SK-N-SH (cell line): ENCODE measurements around the gene ABCC3. TPM values are rescaled to one million over a fixed set of nuclear protein-coding genes. Genes with fewer than 3 reads are reported as not detected.

Experiments used
- CTCF ChIA-PET: fragments of 300-600, 350-600 bp; formaldehyde crosslinking; extraction: SDS; loops from one replicate; lab custom pipeline; 2021; lab: Yijun Ruan, JAX
- POLR2A ChIA-PET: fragments of 350-600 bp; sonication (Branson Sonifier 250); formaldehyde crosslinking; extraction: SDS; loops from one replicate; lab custom pipeline; 2020; ENCODE audit warnings: antibody characterized with exemption, inconsistent platforms; lab: Yijun Ruan, JAX
- DNase-seq: peaks from one replicate; pipeline ENCODE4 v3.0.0; 2012
- H2AFZ ChIP-seq: fragments of 200-600 bp; sonication (generic); 2 replicates; pipeline ENCODE4 v1.8.1; 2016; ENCODE audit warnings: antibody characterized with exemption, mild to moderate bottlenecking, low read depth
- H3F3A ChIP-seq: fragments of 200-600 bp; sonication (generic); replicated peaks from 2 replicates; pipeline ENCODE3; 2016; ENCODE audit warnings: antibody characterized with exemption, mild to moderate bottlenecking; ENCODE audit not compliant: insufficient read depth
- H3K27ac ChIP-seq, 2 experiments: fragments of 200-500 bp in 1 of 2; fragments of 200-600 bp in 1 of 2; sonication (Bioruptor generic) in 1 of 2; sonication (generic), shearing (Covaris generic) in 1 of 2; 2 replicates each; pipeline versions ENCODE4 v1.5.1 to v1.6.1; 2014 to 2016; ENCODE audit warnings: low read depth in 2 of 2, inconsistent platforms in 1 of 2, low read length in 1 of 2, mild to moderate bottlenecking in 1 of 2, mixed read lengths in 1 of 2
- H3K27me3 ChIP-seq: fragments of 200-600 bp; sonication (generic), shearing (Covaris generic); 2 replicates; pipeline ENCODE4 v1.6.1; 2016; ENCODE audit warnings: mixed run types; ENCODE audit not compliant: insufficient read depth
- H3K36me3 ChIP-seq, 2 experiments: fragments of 200-500 bp in 1 of 2; fragments of 200-600 bp in 1 of 2; sonication (Bioruptor generic) in 1 of 2; sonication (generic) in 1 of 2; replicated peaks in 1 of 2; 2 replicates each; pipeline versions ENCODE3 to v1.5.1; 2014 to 2016; ENCODE audit warnings: low read length in 1 of 2, mild to moderate bottlenecking in 1 of 2; ENCODE audit not compliant: insufficient read depth in 2 of 2, control insufficient read depth in 1 of 2
- H3K4me1 ChIP-seq, 2 experiments: fragments of 200-500 bp in 1 of 2; fragments of 200-600 bp in 1 of 2; sonication (Bioruptor generic) in 1 of 2; sonication (generic), shearing (Covaris generic) in 1 of 2; 2 replicates each; pipeline versions ENCODE4 v1.5.1 to v1.6.1; 2014 to 2016; ENCODE audit warnings: low read depth in 1 of 2, low read length in 1 of 2, mixed run types in 1 of 2; ENCODE audit not compliant: insufficient read depth in 2 of 2, control insufficient read depth in 1 of 2
- H3K4me2 ChIP-seq: fragments of 200-600 bp; sonication (generic), shearing (Covaris generic); 2 replicates; pipeline ENCODE4 v1.6.1; 2017; ENCODE audit warnings: mixed run types
- H3K4me3 ChIP-seq, 2 experiments: fragments of 200-500 bp in 1 of 2; fragments of 200-600 bp in 1 of 2; sonication (Bioruptor generic) in 1 of 2; sonication (generic), shearing (Covaris generic) in 1 of 2; 2 replicates each; pipeline versions ENCODE4 v1.5.1 to v1.8.1; 2014 to 2016; ENCODE audit warnings: low read depth in 2 of 2, inconsistent platforms in 1 of 2, low read length in 1 of 2, mild to moderate bottlenecking in 1 of 2, mixed read lengths in 1 of 2, moderate library complexity in 1 of 2
- H3K79me2 ChIP-seq: fragments of 200-600 bp; sonication (generic); 2 replicates; pipeline ENCODE4 v1.8.1; 2017; ENCODE audit warnings: mild to moderate bottlenecking; ENCODE audit not compliant: insufficient read depth
- H3K9ac ChIP-seq: fragments of 200-600 bp; sonication (generic); 2 replicates; pipeline ENCODE4 v1.6.1; 2017; ENCODE audit warnings: mixed run types
- H3K9me2 ChIP-seq: fragments of 200-600 bp; sonication (generic); 2 replicates; pipeline ENCODE4 v1.6.1; 2017; ENCODE audit warnings: mixed run types
- H3K9me3 ChIP-seq: fragments of 200-600 bp; sonication (generic); 2 replicates; pipeline ENCODE4 v1.6.1; 2017; ENCODE audit warnings: mixed run types, mild to moderate bottlenecking, moderate library complexity
- H4K20me1 ChIP-seq: fragments of 200-600 bp; sonication (generic); 2 replicates; pipeline ENCODE4 v1.6.1; 2017; ENCODE audit warnings: mild to moderate bottlenecking, mixed run types; ENCODE audit not compliant: insufficient read depth
- CHD2 ChIP-seq: fragments of 150-350 bp; IDR thresholded peaks from 2 replicates; pipeline ENCODE4 v1.6.1; 2018; ENCODE audit warnings: low read length; ENCODE audit not compliant: partially characterized antibody
- CTCF ChIP-seq: fragments of 200-600 bp; sonication (generic); IDR thresholded peaks from 2 replicates; pipeline ENCODE4 v1.6.1; 2017; ENCODE audit warnings: antibody characterized with exemption, mild to moderate bottlenecking, moderate library complexity
- ELF1 ChIP-seq: IDR thresholded peaks from 2 replicates; pipeline ENCODE4 v1.4.0; 2012
- EP300 ChIP-seq, 2 experiments: IDR thresholded peaks; 2 replicates each; pipeline versions ENCODE4 v1.4.0 to v1.6.1; 2012; ENCODE audit warnings: borderline replicate concordance in 1 of 2, low read depth in 1 of 2, low read length in 1 of 2
- FOXJ3 ChIP-seq: sonication (generic); formaldehyde crosslinking; IDR thresholded peaks from 2 replicates; pipeline ENCODE4 v1.5.1; 2020; ENCODE audit warnings: mild to moderate bottlenecking, missing genetic modification reagents
- GABPA ChIP-seq: IDR thresholded peaks from 2 replicates; pipeline ENCODE4 v1.4.0; 2012; ENCODE audit warnings: low read depth, mild to moderate bottlenecking
- GATA2 ChIP-seq: sonication (generic); formaldehyde crosslinking; IDR thresholded peaks from 2 replicates; pipeline ENCODE4 v1.5.0; 2020; ENCODE audit warnings: mild to moderate bottlenecking, missing genetic modification reagents
- IRF3 ChIP-seq: fragments of 150-350 bp; IDR thresholded peaks from 2 replicates; pipeline ENCODE4 v1.6.1; 2016; ENCODE audit warnings: mild to moderate bottlenecking, low read depth, low read length
- JUND ChIP-seq: IDR thresholded peaks from 2 replicates; pipeline ENCODE4 v1.4.0; 2012
- NFIC ChIP-seq: IDR thresholded peaks from 2 replicates; pipeline ENCODE4 v1.4.0; 2012; ENCODE audit warnings: borderline replicate concordance
- NRF1 ChIP-seq: IDR thresholded peaks from 2 replicates; pipeline ENCODE4 v1.6.1; 2012; ENCODE audit warnings: low read depth, mild to moderate bottlenecking, low read length
- PBX3 ChIP-seq: IDR thresholded peaks from 2 replicates; pipeline ENCODE4; 2012
- RAD21 ChIP-seq: IDR thresholded peaks from 2 replicates; pipeline ENCODE4 v1.6.1; 2012; ENCODE audit warnings: mild to moderate bottlenecking, low read length
- RCOR1 ChIP-seq: fragments of 150-350 bp; IDR thresholded peaks from 2 replicates; pipeline ENCODE4 v1.6.1; 2017; ENCODE audit warnings: antibody characterized with exemption, low read length
- SIN3A ChIP-seq: IDR thresholded peaks from 2 replicates; pipeline ENCODE4 v1.6.1; 2012; ENCODE audit warnings: low read depth, mild to moderate bottlenecking, low read length, moderate library complexity, borderline replicate concordance
- SMC3 ChIP-seq: IDR thresholded peaks from 2 replicates; pipeline ENCODE4 v1.6.1; 2012; ENCODE audit warnings: low read depth, low read length, improper control_type of control experiment
- TAF1 ChIP-seq: IDR thresholded peaks from 2 replicates; pipeline ENCODE4 v1.6.1; 2012; ENCODE audit warnings: low read depth, mild to moderate bottlenecking, low read length, moderate library complexity, borderline replicate concordance
- USF2 ChIP-seq: fragments of 150-350 bp; IDR thresholded peaks from 2 replicates; pipeline ENCODE4 v1.6.1; 2017; ENCODE audit warnings: antibody characterized with exemption, low read length, low read depth, borderline replicate concordance
- WGBS: methylation state at CpG from one replicate; pipeline ENCODE4 v1.1.6; 2017; ENCODE audit warnings: low lambda C conversion rate; 5-methylcytosine and 5-hydroxymethylcytosine counted together
- polyA plus RNA-seq, 3 experiments: library from polyadenylated mRNA; depleted of rRNA; stranded (reverse); fragments of >200 nt; gene quantifications; 2 replicates each; pipeline ENCODE4 v1.2.3, GENCODE V29; 2012

Gene ABCC3
- polyA plus RNA-seq, 1 of the 3 experiments (the other 2 are of a cell fraction), result 185 TPM

GRCh38 chr17:50664788-50665458, 30.2 kb downstream of the ABCC3 start (continued):
- no peak for TF ChIP-seq CTCF
- no peak for TF ChIP-seq USF2
- TF ChIP-seq FOXJ3 (CRISPR knock-in tag), result no peak
- TF ChIP-seq IRF3, result no peak
- TF ChIP-seq TAF1, result no peak
- no peak for TF ChIP-seq SIN3A
- no peak for TF ChIP-seq JUND
- no peak for TF ChIP-seq NFIC
- no peak for TF ChIP-seq RAD21
- TF ChIP-seq CHD2, result no peak
- no peak for TF ChIP-seq EP300 (IDR thresholded peaks at IDR 0.05; ENCODE audit: borderline replicate concordance in 1 of 2, low read depth in 1 of 2, low read length in 1 of 2)

GRCh38 chr17:50665838-50666237, 31.2 kb downstream of the ABCC3 start:
- H3K79me2 ChIP-seq, result no peaks in the 10 kb centered on the region
- POLR2A ChIA-PET, result interaction anchor here (0.7 kb wide), 1 partner anchor 454 kb away, joined by 3 read pairs; no protein-coding TSS in a partner anchor
- DNase-seq, result no peak
- no peak overlapping the region for H3K27ac ChIP-seq
- H3K9ac ChIP-seq, result no peak overlapping the region
- H3K27me3 ChIP-seq, result no peaks in the 10 kb centered on the region
- TF ChIP-seq NRF1 (no peak), SMC3 (no peak), ELF1 (no peak), GATA2 (CRISPR knock-in tag) (no peak), RCOR1 (no peak), EP300 (IDR thresholded peaks at IDR 0.05; ENCODE audit: borderline replicate concordance in 1 of 2, low read depth in 1 of 2, low read length in 1 of 2) (no peak), SIN3A (no peak), GABPA (no peak), PBX3 (no peak)
- no peak overlapping the region for H2AFZ ChIP-seq
- H3F3A ChIP-seq, result peaks cover 27% of the 10 kb centered on the region
- peaks cover 7 to 10% of the 10 kb centered on the region in 2 experiments for H3K36me3 ChIP-seq
- H3K4me2 ChIP-seq, result no peak overlapping the region
- no peaks in the 10 kb centered on the region for H3K9me2 ChIP-seq
- peaks cover 16 to 40% of the 10 kb centered on the region in 2 experiments for H3K4me1 ChIP-seq
- 96% methylated on average over 5 of the region's 5 CpGs for WGBS
- H3K9me3 ChIP-seq, result no peaks in the 10 kb centered on the region
- no peaks in the 10 kb centered on the region for H4K20me1 ChIP-seq
- H3K4me3 ChIP-seq, result no peak overlapping the region
- CTCF ChIA-PET, result interaction anchor here (0.6 to 13.1 kb wide), 8 partner anchors 8 to 207 kb away, joined by 3 to 130 read pairs (median 4); no protein-coding TSS in a partner anchor
